HG03066 (cell line): ENCODE results near the gene THNSL1.
A peak's percentile ranks its signal among the peaks of the same experiment; 100 is the strongest.
"Not testable (repeated sequence)": the region's sequence is repeated elsewhere in the genome, so short reads cannot be mapped to it uniquely, and the experiment has no call there.

Experiments used
- ATAC-seq: cut with Tn5 transposase; IDR thresholded peaks from one replicate; pipeline ENCODE4 v1.9.1; 2021; ENCODE audit warnings: low read depth; ENCODE audit not compliant: unreplicated experiment

THNSL1 gene

GRCh38 chr10:25016376-25017153, at the start of gene THNSL1:
THNSL1 (plus strand) TSS chr10:25016612; CDS start chr10:25023224, 6,612 bp downstream.
- peak; percentile 97 for ATAC-seq

- no peak for ATAC-seq
These were observed 49.4 kb upstream of the THNSL1 start for GRCh38 chr10:24966962-24967481.

- ATAC-seq, result no peak
These were observed 48.1 kb upstream of the THNSL1 start for GRCh38 chr10:24968349-24968748.

GRCh38 chr10:24968951-24969350, 47.5 kb upstream of the THNSL1 start:
- not testable (repeated sequence) for ATAC-seq

- ATAC-seq, result no peak
These were observed 46.6 kb upstream of the THNSL1 start for GRCh38 chr10:24969841-24970281.

GRCh38 chr10:24971374-24971773, 45.0 kb upstream of the THNSL1 start:
- ATAC-seq, result no peak

- no peak for ATAC-seq
These were observed 43.2 kb upstream of the THNSL1 start for GRCh38 chr10:24973163-24973562.

- ATAC-seq, result no peak
These were observed 41.4 kb upstream of the THNSL1 start for GRCh38 chr10:24974976-24975375.

GRCh38 chr10:24979685-24980084, 36.7 kb upstream of the THNSL1 start:
- no peak for ATAC-seq

GRCh38 chr10:24981161-24981710, 35.2 kb upstream of the THNSL1 start:
- ATAC-seq, result no peak

GRCh38 chr10:24982319-24983112, 33.9 kb upstream of the THNSL1 start:
- ATAC-seq, result peak; percentile 71

GRCh38 chr10:24983130-24983529, 33.3 kb upstream of the THNSL1 start:
- no peak for ATAC-seq

GRCh38 chr10:24983946-24984345, 32.5 kb upstream of the THNSL1 start:
- ATAC-seq, result no peak

GRCh38 chr10:24984906-24985305, 31.5 kb upstream of the THNSL1 start:
- no peak for ATAC-seq

GRCh38 chr10:24988831-24989640, 27.4 kb upstream of the THNSL1 start:
- no peak for ATAC-seq

- ATAC-seq, result no peak
These were observed 26.5 kb upstream of the THNSL1 start for GRCh38 chr10:24989867-24990266.

GRCh38 chr10:24991298-24991697, 25.1 kb upstream of the THNSL1 start:
- no peak for ATAC-seq

- no peak for ATAC-seq
These were observed 23.8 kb upstream of the THNSL1 start for GRCh38 chr10:24992512-24993133.

- ATAC-seq, result no peak
These were observed 23.0 kb upstream of the THNSL1 start for GRCh38 chr10:24993237-24993958.
